Liver (tissue), 9 donors: ENCODE measurements around the gene HMOX2. TPM values are rescaled to one million over a fixed set of nuclear protein-coding genes. Genes with fewer than 3 reads are reported as not detected.

Source experiments
- DNase-seq: peaks from one replicate; pipeline ENCODE4 v3.0.0-alpha.2; 2017; ENCODE audit warnings: low spot score
- H3K27ac ChIP-seq, 2 donors: one replicate each; pipeline ENCODE4 v1.7.0; 2013; ENCODE audit warnings: inconsistent platforms in 2 of 2, low read length in 2 of 2, control low read depth in 1 of 2, low read depth in 1 of 2, mild to moderate bottlenecking in 1 of 2
- H3K27me3 ChIP-seq, 4 donors: one replicate each; pipeline versions ENCODE4 v1.6.1 to v1.7.0; 2013; ENCODE audit warnings: low read length in 3 of 4, inconsistent platforms in 1 of 4, mild to moderate bottlenecking in 1 of 4, moderate library complexity in 1 of 4; ENCODE audit not compliant: control insufficient read depth in 4 of 4, insufficient read depth in 4 of 4
- H3K36me3 ChIP-seq, 4 donors: one replicate each; pipeline versions ENCODE4 v1.6.1 to v1.7.0; 2013; ENCODE audit warnings: low read length in 3 of 4, mild to moderate bottlenecking in 3 of 4, low read depth in 1 of 4, moderate library complexity in 1 of 4; ENCODE audit not compliant: control insufficient read depth in 4 of 4, insufficient read depth in 3 of 4
- H3K4me1 ChIP-seq, 4 donors: one replicate each; pipeline versions ENCODE4 v1.6.1 to v1.7.0; 2013; ENCODE audit warnings: low read length in 3 of 4, mild to moderate bottlenecking in 3 of 4, moderate library complexity in 1 of 4; ENCODE audit not compliant: control insufficient read depth in 4 of 4, insufficient read depth in 4 of 4
- H3K4me3 ChIP-seq, 3 donors: one replicate each; pipeline versions ENCODE4 v1.6.1 to v1.7.0; 2013; ENCODE audit warnings: low read length in 3 of 3, control low read depth in 1 of 3, low read depth in 1 of 3, mild to moderate bottlenecking in 1 of 3
- H3K9ac ChIP-seq, 2 donors: one replicate each; pipeline ENCODE4 v1.7.0; 2013; ENCODE audit warnings: low read length in 2 of 2, mild to moderate bottlenecking in 2 of 2, moderate library complexity in 2 of 2, control low read depth in 1 of 2, low read depth in 1 of 2
- H3K9me3 ChIP-seq, 4 donors: one replicate each; pipeline versions ENCODE4 v1.6.1 to v1.7.0; 2013; ENCODE audit warnings: low read length in 3 of 4; ENCODE audit not compliant: control insufficient read depth in 4 of 4
- ATF3 ChIP-seq: IDR thresholded peaks from 2 replicates; pipeline ENCODE4 v1.6.1; 2016; ENCODE audit warnings: antibody characterized with exemption
- CTCF ChIP-seq: fragments of 150-350 bp; IDR thresholded peaks from 2 replicates; pipeline ENCODE4 v1.5.1; 2017; ENCODE audit warnings: improper control_type of control experiment, low read depth, low read length; ENCODE audit not compliant: missing input control
- EGR1 ChIP-seq, 2 donors: IDR thresholded peaks; 2 replicates each; pipeline ENCODE4 v1.6.1; 2016 to 2018; ENCODE audit warnings: antibody characterized with exemption in 2 of 2, low read depth in 2 of 2
- FOXA1 ChIP-seq: IDR thresholded peaks from 2 replicates; pipeline ENCODE4 v1.6.1; 2016; ENCODE audit warnings: antibody characterized with exemption
- FOXA2 ChIP-seq: IDR thresholded peaks from 2 replicates; pipeline ENCODE4 v1.6.1; 2016; ENCODE audit warnings: antibody characterized with exemption
- GABPA ChIP-seq, 2 donors: IDR thresholded peaks in 1 of 2; conservative IDR thresholded peaks in 1 of 2; 2 replicates each; pipeline ENCODE4 v1.6.1; 2016; ENCODE audit warnings: antibody characterized with exemption in 2 of 2, mild to moderate bottlenecking in 1 of 2, moderate library complexity in 1 of 2
- HNF4A ChIP-seq, 2 donors: conservative IDR thresholded peaks; 2 replicates each; pipeline ENCODE4 v1.6.1; 2016; ENCODE audit warnings: antibody characterized with exemption in 2 of 2, mild to moderate bottlenecking in 2 of 2
- HNF4G ChIP-seq: IDR thresholded peaks from 2 replicates; pipeline ENCODE4 v1.6.1; 2016; ENCODE audit warnings: antibody characterized with exemption
- JUND ChIP-seq, 2 donors: IDR thresholded peaks; 2 replicates each; pipeline ENCODE4 v1.6.1; 2016; ENCODE audit warnings: antibody characterized with exemption in 2 of 2
- MAX ChIP-seq: IDR thresholded peaks from 2 replicates; pipeline ENCODE4 v1.6.1; 2016; ENCODE audit warnings: antibody characterized with exemption
- NR2F2 ChIP-seq: IDR thresholded peaks from 2 replicates; pipeline ENCODE4 v1.6.1; 2016; ENCODE audit warnings: antibody characterized with exemption
- RAD21 ChIP-seq, 2 donors: IDR thresholded peaks; 2 replicates each; pipeline ENCODE4 v1.6.1; 2016; ENCODE audit warnings: antibody characterized with exemption in 2 of 2, mild to moderate bottlenecking in 2 of 2
- REST ChIP-seq: IDR thresholded peaks from 2 replicates; pipeline ENCODE4 v1.6.1; 2016; ENCODE audit warnings: antibody characterized with exemption, mild to moderate bottlenecking
- RXRA ChIP-seq, 2 donors: IDR thresholded peaks; 2 replicates each; pipeline ENCODE4 v1.6.1; 2017 to 2018; ENCODE audit warnings: antibody characterized with exemption in 2 of 2, mild to moderate bottlenecking in 1 of 2
- SP1 ChIP-seq: IDR thresholded peaks from 2 replicates; pipeline ENCODE4 v1.6.1; 2018; ENCODE audit warnings: antibody characterized with exemption, mild to moderate bottlenecking
- TAF1 ChIP-seq: conservative IDR thresholded peaks from 2 replicates; pipeline ENCODE4 v1.6.1; 2016; ENCODE audit warnings: antibody characterized with exemption, mild to moderate bottlenecking
- YY1 ChIP-seq: IDR thresholded peaks from 2 replicates; pipeline ENCODE4 v1.6.1; 2016; ENCODE audit warnings: antibody characterized with exemption, mild to moderate bottlenecking
- ZBTB33 ChIP-seq: IDR thresholded peaks from 2 replicates; pipeline ENCODE4 v1.6.1; 2016; ENCODE audit warnings: antibody characterized with exemption
- WGBS: extraction: QIAGEN DNeasy Blood & Tissue Kit; methylation state at CpG from one replicate; pipeline ENCODE4 v1.1.7; 2013; 5-methylcytosine and 5-hydroxymethylcytosine counted together
- polyA plus RNA-seq, 2 donors: library from polyadenylated mRNA; stranded (reverse) in 1 of 2; unstranded in 1 of 2; fragments of 200-250 nt in 1 of 2; fragments of >200 nt in 1 of 2; fragmentation: Nextera tagmentation in 1 of 2; extraction: Ambion mirVana in 1 of 2; gene quantifications; one replicate each; pipeline versions ENCODE4 v1.2.1 to v1.2.3, GENCODE V29; 2013 to 2015
- total RNA-seq, 2 donors: library from RNA; depleted of rRNA; stranded (reverse); fragments of >200 nt; gene quantifications; one replicate each; pipeline ENCODE4 v1.2.3, GENCODE V29; 2014
- donor health status: healthy.
- donor health status: healthy.
- donor health status: healthy.
- donor health status: healthy.
- donor health status: healthy.

Gene HMOX2
- total and polyA plus RNA-seq, 4 donors = 11.4 to 81.5 (median 61.5) TPM

- over 99% methylated on average over 4 of the region's 4 CpGs for WGBS
- Histone ChIP-seq H3K27ac (no peak overlapping the region), H3K9me3 (no peaks in the 10 kb centered on the region), H3K4me3 (no peak overlapping the region), H3K27me3 (no peaks in the 10 kb centered on the region), H3K9ac (no peak overlapping the region), H3K36me3 (peaks cover 0 to 3% (median 1%) of the 10 kb centered on the region in 4 donors), H3K4me1 (peaks cover 0 to 4% (median 0%) of the 10 kb centered on the region in 4 donors)
- DNase-seq = no peak
- no peak for TF ChIP-seq RAD21 (IDR thresholded peaks at IDR 0.05)
- TF ChIP-seq NR2F2 = no peak
- no peak for TF ChIP-seq JUND (IDR thresholded peaks at IDR 0.05)
- TF ChIP-seq REST = no peak
- no peak for TF ChIP-seq RXRA (IDR thresholded peaks at IDR 0.05)
- no peak for TF ChIP-seq TAF1
- TF ChIP-seq ATF3 = no peak
- TF ChIP-seq SP1 = no peak
- no peak for TF ChIP-seq ZBTB33
- TF ChIP-seq FOXA1 = no peak
- TF ChIP-seq CTCF = no peak
- no peak for TF ChIP-seq HNF4A (conservative IDR thresholded peaks at IDR 0.05)
- TF ChIP-seq HNF4G = no peak
- TF ChIP-seq FOXA2 = no peak
- no peak for TF ChIP-seq YY1
Observed at GRCh38 chr16:4523686-4524085, 47.5 kb downstream of the HMOX2 start.

GRCh38 chr16:4524571-4524970 lies 48.4 kb downstream of the HMOX2 start:
- no peak overlapping the region for H3K4me3 ChIP-seq
- no peak overlapping the region for H3K9ac ChIP-seq
- H3K9me3 ChIP-seq = no peaks in the 10 kb centered on the region
- H3K27me3 ChIP-seq = no peaks in the 10 kb centered on the region
- DNase-seq = no peak
- no peak overlapping the region for H3K27ac ChIP-seq
- H3K4me1 ChIP-seq = peaks cover 0 to 4% (median 0%) of the 10 kb centered on the region in 4 donors
- H3K36me3 ChIP-seq = peaks cover 0 to 3% (median 1%) of the 10 kb centered on the region in 4 donors
- TF ChIP-seq HNF4G (no peak), CTCF (no peak), RAD21 (IDR thresholded peaks at IDR 0.05) (no peak), RXRA (IDR thresholded peaks at IDR 0.05) (no peak), MAX (no peak), TAF1 (no peak), EGR1 (IDR thresholded peaks at IDR 0.05; ENCODE audit: low read depth in 2 of 2) (no peak), SP1 (no peak), YY1 (no peak), GABPA (IDR thresholded peaks at IDR 0.05 in 1 of 2, conservative IDR thresholded peaks at IDR 0.05 in 1 of 2) (no peak), REST (no peak), JUND (IDR thresholded peaks at IDR 0.05) (no peak)
